Inferior parietal cortex (tissue), 1 donor: ENCODE data around the gene TECTA.
"Not testable (repeated sequence)": the region's sequence is repeated elsewhere in the genome, so short reads cannot be mapped to it uniquely, and the experiment has no call there.

Source experiments
- DNase-seq: peaks from one replicate; pipeline ENCODE4 v3.0.0-alpha.2; 2016; ENCODE audit errors: extremely low spot score

Gene TECTA

GRCh38 chr11:121131656-121132055 lies 30.6 kb downstream of the TECTA start:
- no peak for DNase-seq

- DNase-seq, result no peak
Observed at GRCh38 chr11:121132211-121132976, 31.4 kb downstream of the TECTA start.

GRCh38 chr11:121134741-121135312 lies 33.8 kb downstream of the TECTA start:
- DNase-seq, result peak; percentile 47

GRCh38 chr11:121137005-121137404 lies 36.0 kb downstream of the TECTA start:
- no peak for DNase-seq

GRCh38 chr11:121138259-121138658 lies 37.2 kb downstream of the TECTA start:
- DNase-seq, result no peak

GRCh38 chr11:121140369-121140768 lies 39.3 kb downstream of the TECTA start:
- no peak for DNase-seq

- no peak for DNase-seq
Observed at GRCh38 chr11:121141066-121141465, 40.0 kb downstream of the TECTA start.

- DNase-seq, result no peak
Observed at GRCh38 chr11:121143921-121144320, 42.9 kb downstream of the TECTA start.

GRCh38 chr11:121144723-121145122 lies 43.7 kb downstream of the TECTA start:
- no peak for DNase-seq

GRCh38 chr11:121145826-121146225 lies 44.8 kb downstream of the TECTA start:
- no peak for DNase-seq

GRCh38 chr11:121149116-121149515 lies 48.1 kb downstream of the TECTA start:
- DNase-seq, result no peak

- DNase-seq, result no peak
Observed at GRCh38 chr11:121151207-121151688, 50.2 kb downstream of the TECTA start.

GRCh38 chr11:121152764-121153163 lies 51.7 kb downstream of the TECTA start:
- no peak for DNase-seq

- DNase-seq, result no peak
Observed at GRCh38 chr11:121153472-121153871, 52.4 kb downstream of the TECTA start.

GRCh38 chr11:121154486-121155314 lies 53.7 kb downstream of the TECTA start:
- no peak for DNase-seq

GRCh38 chr11:121157756-121158155 lies 56.7 kb downstream of the TECTA start:
- no peak for DNase-seq

- DNase-seq, result no peak
Observed at GRCh38 chr11:121159741-121160140, 58.7 kb downstream of the TECTA start.

- no peak for DNase-seq
Observed at GRCh38 chr11:121161349-121161917, 60.4 kb downstream of the TECTA start.

GRCh38 chr11:121163658-121164308 lies 62.7 kb downstream of the TECTA start:
- no peak for DNase-seq

GRCh38 chr11:121177629-121178028 lies 76.6 kb downstream of the TECTA start:
- not testable (repeated sequence) for DNase-seq

- DNase-seq, result no peak
Observed at GRCh38 chr11:121179306-121179705, 78.3 kb downstream of the TECTA start.

- DNase-seq, result no peak
Observed at GRCh38 chr11:121180183-121180582, 79.1 kb downstream of the TECTA start.
